Tibial nerve (tissue), 4 donors: ENCODE data around the gene KRT28. TPM values are rescaled to one million over a fixed set of nuclear protein-coding genes. Genes with fewer than 3 reads are reported as not detected.

Experiments used
- DNase-seq, 2 donors: peaks; one replicate each; pipeline ENCODE4 v3.0.0-alpha.2; 2019; ENCODE audit warnings: low spot score in 2 of 2
- H3K27ac ChIP-seq, 4 donors: fragments of 200-600 bp; sonication (generic) in 3 of 4; one replicate each; pipeline ENCODE4 v1.5.1; 2017 to 2019; ENCODE audit warnings: mild to moderate bottlenecking in 1 of 4
- H3K27me3 ChIP-seq, 2 donors: fragments of 200-600 bp; sonication (generic) in 1 of 2; one replicate each; pipeline versions ENCODE4 v1.5.1 to v1.6.0; 2017 to 2019
- H3K36me3 ChIP-seq, 3 donors: fragments of 200-600 bp; sonication (generic); one replicate each; pipeline ENCODE4 v1.5.1; 2018 to 2019
- H3K4me1 ChIP-seq, 4 donors: fragments of 200-600 bp; sonication (generic) in 3 of 4; one replicate each; pipeline ENCODE4 v1.5.1; 2017 to 2019
- H3K4me3 ChIP-seq, 4 donors: fragments of 200-600 bp; sonication (generic) in 3 of 4; one replicate each; pipeline ENCODE4 v1.5.1; 2017 to 2019; ENCODE audit warnings: mild to moderate bottlenecking in 1 of 4, moderate library complexity in 1 of 4
- H3K9me3 ChIP-seq, 4 donors: fragments of 200-600 bp; sonication (generic) in 3 of 4; one replicate each; pipeline ENCODE4 v1.5.1; 2017 to 2019
- EP300 ChIP-seq, 2 donors: sonication (generic); formaldehyde crosslinking; IDR thresholded peaks; one replicate each; pipeline ENCODE4 v1.6.1; 2017; ENCODE audit warnings: antibody characterized with exemption in 2 of 2, mild to moderate bottlenecking in 1 of 2
- POLR2A ChIP-seq, 2 donors: fragments of 450-650 bp; IDR thresholded peaks; one replicate each; pipeline ENCODE4 v1.6.1; 2017; ENCODE audit warnings: antibody characterized with exemption in 2 of 2, mild to moderate bottlenecking in 2 of 2, moderate library complexity in 2 of 2
- WGBS, 2 donors: methylation state at CpG; one replicate each; pipeline ENCODE4 v1.1.5; 2018; 5-methylcytosine and 5-hydroxymethylcytosine counted together
- total RNA-seq, 4 donors: library from RNA; depleted of rRNA; stranded (reverse); fragments of >200 nt; gene quantifications; one replicate each; pipeline ENCODE4 v1.1.0, GENCODE V29; 2016
- TF ChIP-seq, protein P1 (sequence below), 5 experiments: fragments of 200-600 bp in 3 of 5; fragments of 450-650 bp in 2 of 5; sonication (generic) in 3 of 5; IDR thresholded peaks; one replicate each; pipeline ENCODE4 v1.5.1; 2016 to 2019; ENCODE audit warnings: antibody characterized with exemption in 5 of 5, mild to moderate bottlenecking in 3 of 5, moderate library complexity in 2 of 5

KRT28 gene
- total RNA-seq, 4 donors from 2014 or later = not detected

DNA sequence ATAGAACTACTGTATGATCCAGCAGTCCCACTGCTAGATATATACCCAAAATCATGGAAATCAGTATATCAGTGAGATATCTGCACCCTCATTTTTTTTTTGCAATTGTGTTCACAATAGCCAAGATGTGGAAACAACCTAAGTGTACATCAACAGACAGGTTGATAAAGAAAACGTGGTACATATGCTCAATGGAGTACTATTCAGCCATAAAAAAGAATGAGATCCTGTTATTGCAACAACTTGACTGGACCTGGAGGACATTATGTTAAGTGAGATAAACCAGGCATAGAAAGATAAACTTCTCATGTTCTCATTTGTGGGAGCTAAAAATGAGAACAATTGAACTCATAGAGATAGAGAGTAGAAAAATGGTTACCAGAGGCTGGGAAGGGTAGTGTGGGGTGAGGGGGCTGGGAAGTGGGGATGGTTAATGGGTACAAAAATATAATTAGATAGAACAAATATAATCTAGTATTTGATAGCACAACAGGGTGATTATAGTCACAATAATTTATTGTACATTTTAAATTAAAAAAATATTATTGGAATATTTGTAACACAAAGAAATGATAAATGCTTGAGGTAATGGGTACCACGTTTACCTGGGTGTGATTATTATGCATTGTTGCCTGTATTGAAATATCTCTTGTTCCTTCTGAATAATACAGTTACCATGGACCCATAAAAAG is 30.5 kb upstream of the KRT28 start:
- DNase-seq = no peak
- 91 to 92% methylated on average over 2 of the region's 2 CpGs for WGBS, 2 donors

DNA sequence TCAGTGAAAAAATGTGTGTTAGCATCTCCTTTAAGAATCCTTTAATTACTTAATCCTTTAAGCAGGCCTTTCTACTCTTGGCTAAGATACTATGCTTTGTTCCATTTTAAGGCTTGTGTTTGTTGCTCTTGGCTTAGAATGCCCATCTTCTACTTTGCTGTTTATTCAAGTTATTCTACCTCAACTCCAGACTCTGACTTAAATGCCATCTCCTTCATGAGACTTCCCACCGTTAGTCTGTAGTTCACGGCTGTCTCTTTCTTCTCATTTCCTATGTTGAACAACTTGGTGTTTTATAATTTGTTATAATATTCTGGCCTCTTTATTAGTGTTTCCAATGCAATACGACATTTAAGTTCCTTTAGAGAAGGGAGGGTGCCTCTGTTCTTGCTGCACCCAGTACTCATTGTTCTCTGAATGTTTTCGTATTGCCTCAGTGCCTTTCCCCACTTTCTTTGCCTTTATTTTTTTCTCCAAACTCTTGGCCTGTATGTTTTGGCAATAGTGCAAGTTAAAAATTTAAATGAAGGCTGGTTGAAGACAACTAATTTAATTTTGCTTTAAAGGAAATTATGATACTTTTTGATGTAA is 28.8 kb upstream of the KRT28 start:
- Histone ChIP-seq H3K36me3 (no peaks in the 10 kb centered on the region), H3K4me3 (peak overlapping the region in 1 of 4 donors; percentile 2), H3K9me3 (no peaks in the 10 kb centered on the region), H3K27ac (peak overlapping the region; percentile 44 to 84 (median 82)), H3K27me3 (no peaks in the 10 kb centered on the region), H3K4me1 (peaks cover 0 to 23% (median 0%) of the 10 kb centered on the region in 4 donors)
- TF ChIP-seq POLR2A (IDR thresholded peaks at IDR 0.05) (no peak), EP300 (IDR thresholded peaks at IDR 0.05) (peak; percentile 50 to 83)
- no peak for DNase-seq
- WGBS, 2 donors = 40 to 43% methylated on average over 4 of the region's 4 CpGs

More for the DNA sequence above, 30.5 kb upstream of the KRT28 start:
- Histone ChIP-seq H3K27me3 (no peaks in the 10 kb centered on the region), H3K9me3 (no peaks in the 10 kb centered on the region), H3K4me1 (peaks cover 0 to 23% (median 0%) of the 10 kb centered on the region in 4 donors), H3K27ac (peak overlapping the region in 1 of 4 donors; percentile 83), H3K36me3 (peaks cover 0 to 12% (median 0%) of the 10 kb centered on the region in 3 donors), H3K4me3 (no peak overlapping the region)
- TF ChIP-seq POLR2A (IDR thresholded peaks at IDR 0.05) = no peak
- no peak for TF ChIP-seq EP300 (IDR thresholded peaks at IDR 0.05)
- TF ChIP-seq, protein P1, sequence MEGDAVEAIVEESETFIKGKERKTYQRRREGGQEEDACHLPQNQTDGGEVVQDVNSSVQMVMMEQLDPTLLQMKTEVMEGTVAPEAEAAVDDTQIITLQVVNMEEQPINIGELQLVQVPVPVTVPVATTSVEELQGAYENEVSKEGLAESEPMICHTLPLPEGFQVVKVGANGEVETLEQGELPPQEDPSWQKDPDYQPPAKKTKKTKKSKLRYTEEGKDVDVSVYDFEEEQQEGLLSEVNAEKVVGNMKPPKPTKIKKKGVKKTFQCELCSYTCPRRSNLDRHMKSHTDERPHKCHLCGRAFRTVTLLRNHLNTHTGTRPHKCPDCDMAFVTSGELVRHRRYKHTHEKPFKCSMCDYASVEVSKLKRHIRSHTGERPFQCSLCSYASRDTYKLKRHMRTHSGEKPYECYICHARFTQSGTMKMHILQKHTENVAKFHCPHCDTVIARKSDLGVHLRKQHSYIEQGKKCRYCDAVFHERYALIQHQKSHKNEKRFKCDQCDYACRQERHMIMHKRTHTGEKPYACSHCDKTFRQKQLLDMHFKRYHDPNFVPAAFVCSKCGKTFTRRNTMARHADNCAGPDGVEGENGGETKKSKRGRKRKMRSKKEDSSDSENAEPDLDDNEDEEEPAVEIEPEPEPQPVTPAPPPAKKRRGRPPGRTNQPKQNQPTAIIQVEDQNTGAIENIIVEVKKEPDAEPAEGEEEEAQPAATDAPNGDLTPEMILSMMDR (IDR thresholded peaks at IDR 0.05) = no peak

DNA sequence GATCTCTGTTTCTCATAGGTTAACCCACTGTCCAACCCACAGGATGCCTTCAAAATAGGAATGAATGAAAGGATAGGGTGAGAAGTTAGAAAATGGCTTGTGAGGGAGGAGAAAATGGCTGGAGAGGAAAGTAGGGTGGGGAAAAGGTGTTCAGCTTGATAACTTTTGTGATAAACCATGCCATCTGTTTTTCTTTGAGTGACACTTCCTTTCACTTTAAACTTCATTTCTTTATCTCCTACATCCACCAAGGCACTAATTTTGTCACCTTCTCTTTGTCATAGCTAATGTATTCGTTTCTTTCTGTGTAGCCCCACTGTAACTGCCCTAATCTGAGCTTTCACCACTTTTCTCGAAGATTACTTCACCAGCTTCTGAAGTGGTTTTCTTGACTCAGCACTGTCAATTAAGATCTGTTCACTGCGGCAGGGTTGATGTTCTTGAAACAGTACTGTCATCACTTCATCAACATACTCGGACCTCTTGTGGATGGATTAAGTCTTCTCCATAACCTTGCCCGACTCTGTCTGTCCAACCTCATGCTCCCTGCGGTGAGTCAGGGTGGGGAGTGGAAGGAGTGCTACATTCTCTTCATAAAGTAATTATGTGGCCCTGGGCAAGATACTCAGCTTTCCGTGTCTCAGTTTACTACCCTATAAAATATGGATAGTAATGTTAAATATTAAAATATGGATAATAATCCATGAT is 28.1 kb upstream of the KRT28 start:
- no peaks in the 10 kb centered on the region for H3K27me3 ChIP-seq
- peak overlapping the region; percentile 44 to 84 (median 82) for H3K27ac ChIP-seq
- H3K4me1 ChIP-seq = peaks cover 0 to 21% (median 0%) of the 10 kb centered on the region in 4 donors
- H3K36me3 ChIP-seq = no peaks in the 10 kb centered on the region
- WGBS, 2 donors = 67 to 68% methylated on average over 7 of the region's 7 CpGs
- DNase-seq = peak in 1 of 2 donors; percentile 49
- no peak overlapping the region for H3K4me3 ChIP-seq
- no peaks in the 10 kb centered on the region for H3K9me3 ChIP-seq
- no peak for TF ChIP-seq POLR2A (IDR thresholded peaks at IDR 0.05)
- TF ChIP-seq EP300 (IDR thresholded peaks at IDR 0.05) = peak in 1 of 2 donors; percentile 47

DNA sequence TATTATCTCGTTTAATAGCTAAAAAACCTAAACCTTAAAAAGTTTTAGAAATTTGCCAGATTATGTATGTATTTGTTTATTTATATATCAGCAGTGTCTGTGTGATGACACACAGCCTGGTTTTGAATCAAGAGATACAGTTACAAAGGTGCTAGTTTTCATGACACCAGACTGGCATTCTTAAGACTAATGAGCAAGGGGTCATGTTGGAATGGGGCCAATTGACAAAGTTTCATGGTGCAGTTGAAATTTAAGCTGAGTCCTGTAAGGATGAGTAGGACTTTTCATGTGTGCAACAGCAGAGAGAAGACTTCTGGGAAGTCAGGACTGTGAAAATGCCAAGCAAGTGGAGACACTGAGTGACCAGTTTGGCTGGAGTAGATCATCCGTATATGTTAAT is 25.8 kb upstream of the KRT28 start:
- peaks cover 0 to 20% (median 0%) of the 10 kb centered on the region in 4 donors for H3K4me1 ChIP-seq

DNA sequence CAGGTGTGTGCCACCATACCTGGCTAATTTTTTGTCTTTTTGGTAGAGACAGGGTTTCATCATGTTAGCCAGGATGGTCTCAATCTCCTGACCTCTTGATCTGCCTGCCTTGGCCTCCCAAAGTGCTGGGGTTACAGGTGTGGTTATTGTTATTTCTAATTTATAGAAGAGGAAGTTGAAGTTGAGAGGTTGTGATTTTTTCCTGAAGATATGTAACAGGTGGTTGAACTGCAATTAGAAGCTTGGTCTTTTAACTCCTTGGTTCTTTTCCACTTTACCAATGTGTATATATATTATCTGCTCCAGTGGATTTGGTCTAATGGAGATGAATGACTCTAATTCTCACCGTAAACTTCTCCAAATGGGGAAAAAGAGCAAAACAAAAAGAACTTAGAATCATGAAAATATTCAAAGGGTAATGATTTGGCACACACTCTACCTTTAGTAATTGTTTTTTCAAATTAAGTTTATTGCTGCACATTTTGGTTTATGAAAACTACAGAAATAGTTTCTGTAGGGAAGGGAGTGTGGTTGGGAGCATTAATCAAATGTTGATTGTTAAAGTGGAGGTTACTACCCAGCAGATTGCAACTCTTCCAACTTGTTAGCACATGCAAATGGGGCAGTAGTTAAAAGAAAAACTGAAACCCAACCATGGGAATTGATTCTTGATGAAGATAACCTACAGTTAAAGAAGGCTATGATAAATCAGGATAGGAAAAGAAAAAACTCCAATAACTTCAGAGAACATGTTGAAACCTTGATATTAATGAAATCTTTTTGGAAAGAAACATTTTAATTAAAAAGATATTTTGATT is 24.5 kb upstream of the KRT28 start:
- no peak for DNase-seq
- no peak overlapping the region for H3K27ac ChIP-seq
- TF ChIP-seq EP300 (IDR thresholded peaks at IDR 0.05) (no peak), POLR2A (IDR thresholded peaks at IDR 0.05) (no peak)
- TF ChIP-seq, protein P1 (IDR thresholded peaks at IDR 0.05) = no peak
- H3K27me3 ChIP-seq = no peaks in the 10 kb centered on the region
- 91 to 96% methylated on average over 1 of the region's 1 CpG for WGBS, 2 donors
- H3K4me3 ChIP-seq = no peak overlapping the region
- H3K9me3 ChIP-seq = no peaks in the 10 kb centered on the region
- H3K36me3 ChIP-seq = peaks cover 0 to 10% (median 0%) of the 10 kb centered on the region in 3 donors
- peaks cover 0 to 28% (median 4%) of the 10 kb centered on the region in 4 donors for H3K4me1 ChIP-seq

More for the DNA sequence above, 25.8 kb upstream of the KRT28 start:
- 82 to 91% methylated on average over 2 of the region's 2 CpGs for WGBS, 2 donors
- TF ChIP-seq POLR2A (IDR thresholded peaks at IDR 0.05) = no peak
- TF ChIP-seq, protein P1 (IDR thresholded peaks at IDR 0.05) = no peak
- no peak for TF ChIP-seq EP300 (IDR thresholded peaks at IDR 0.05)
- DNase-seq = no peak
- Histone ChIP-seq H3K36me3 (peaks cover 0 to 10% (median 0%) of the 10 kb centered on the region in 3 donors), H3K27ac (no peak overlapping the region), H3K9me3 (no peaks in the 10 kb centered on the region), H3K4me3 (no peak overlapping the region), H3K27me3 (no peaks in the 10 kb centered on the region)
